Gastroesophageal sphincter (tissue), 4 donors: ENCODE results near the gene RAB2B. TPM values are rescaled to one million over a fixed set of nuclear protein-coding genes. Genes with fewer than 3 reads are reported as not detected.
"Not testable (repeated sequence)": the region's sequence is repeated elsewhere in the genome, so short reads cannot be mapped to it uniquely, and the experiment has no call there.

Experiments
- ATAC-seq: fragments of 150-250 bp; one replicate; pipeline ENCODE4 v1.9.1; 2016; ENCODE audit warnings: mild to moderate bottlenecking, moderate library complexity
- H3K27ac ChIP-seq, 4 donors: fragments of 200-600 bp; sonication (generic) in 3 of 4; 1 replicate in 3 of 4; 2 replicates in 1 of 4; pipeline ENCODE4 v1.5.1; 2016 to 2019
- H3K27me3 ChIP-seq: fragments of 200-600 bp; sonication (generic); one replicate; pipeline ENCODE4 v1.5.1; 2019
- H3K36me3 ChIP-seq, 2 donors: fragments of 200-600 bp; sonication (generic); one replicate each; pipeline ENCODE4 v1.5.1; 2019; ENCODE audit warnings: control low read depth in 1 of 2
- H3K4me1 ChIP-seq, 3 donors: fragments of 200-600 bp; sonication (generic); 1 replicate in 2 of 3; 2 replicates in 1 of 3; pipeline ENCODE4 v1.5.1; 2016 to 2019; ENCODE audit warnings: control low read depth in 2 of 3
- H3K4me3 ChIP-seq, 2 donors: fragments of 200-600 bp; sonication (generic); one replicate each; pipeline ENCODE4 v1.5.1; 2019; ENCODE audit warnings: mild to moderate bottlenecking in 1 of 2, moderate library complexity in 1 of 2
- H3K9me3 ChIP-seq, 3 donors: fragments of 200-600 bp; sonication (generic); one replicate each; pipeline ENCODE4 v1.5.1; 2017 to 2019; ENCODE audit warnings: control low read depth in 2 of 3
- CTCF ChIP-seq, 4 experiments: fragments of 200-600 bp in 2 of 4; fragments of 450-650 bp in 2 of 4; sonication (generic) in 1 of 4; IDR thresholded peaks; one replicate each; pipeline ENCODE4 v1.5.1; 2017 to 2019; ENCODE audit warnings: antibody characterized with exemption in 4 of 4, mild to moderate bottlenecking in 2 of 4, moderate library complexity in 2 of 4
- EP300 ChIP-seq: sonication (generic); formaldehyde crosslinking; IDR thresholded peaks from one replicate; pipeline ENCODE4 v1.6.1; 2017; ENCODE audit warnings: antibody characterized with exemption, mild to moderate bottlenecking
- POLR2A ChIP-seq, 2 donors: fragments of 450-650 bp; IDR thresholded peaks; one replicate each; pipeline ENCODE4 v1.6.1; 2017; ENCODE audit warnings: antibody characterized with exemption in 2 of 2, mild to moderate bottlenecking in 2 of 2, moderate library complexity in 1 of 2
- POLR2AphosphoS5 ChIP-seq: sonication (generic); formaldehyde crosslinking; IDR thresholded peaks from one replicate; pipeline ENCODE4 v1.6.1; 2017; ENCODE audit warnings: antibody characterized with exemption
- WGBS, 2 donors: methylation state at CpG; one replicate each; pipeline ENCODE4 v1.1.5; 2018; ENCODE audit warnings: low coverage in 1 of 2; 5-methylcytosine and 5-hydroxymethylcytosine counted together
- total RNA-seq, 4 donors: library from RNA; depleted of rRNA; stranded (reverse); fragments of >200 nt; gene quantifications; one replicate each; pipeline ENCODE4 v1.1.0, GENCODE V29; 2016

Gene RAB2B
- total RNA-seq, 4 donors from 2014 or later: 28.3 to 44.8 (median 29.7) TPM

- peaks cover 0 to 32% of the 10 kb centered on the region in 2 donors for H3K36me3 ChIP-seq
- H3K27me3 ChIP-seq: no peaks in the 10 kb centered on the region
- peak; percentile 56 for TF ChIP-seq POLR2AphosphoS5
- peak in 3 of 4 experiments; percentile 27 to 68 (median 57) for TF ChIP-seq CTCF (IDR thresholded peaks at IDR 0.05)
- no peak for TF ChIP-seq EP300
- TF ChIP-seq POLR2A (IDR thresholded peaks at IDR 0.05): peak in 1 of 2 donors; percentile 27
- H3K4me1 ChIP-seq: peaks cover 0 to 43% (median 9%) of the 10 kb centered on the region in 3 donors
- H3K9me3 ChIP-seq: no peaks in the 10 kb centered on the region
- peak; percentile 100 for ATAC-seq
- peak within 1 kb of the TSS; percentile 89 to 96 (median 94) for H3K27ac ChIP-seq
- H3K4me3 ChIP-seq: peak within 1 kb of the TSS; percentile 68 to 88
- WGBS, 2 donors: 0% methylated on average over 4 to 7 of the region's 36 CpGs
Measured at GRCh38 chr14:21455912-21456667, 20.7 kb downstream of the RAB2B start, which contains the start of gene CHD8. TSS of gene CHD8 (minus strand) at chr14:21456123. CDS start at chr14:21431643, 24,480 bp downstream.

- H3K27ac ChIP-seq: peak overlapping the region; percentile 66 to 96 (median 92)
- H3K27me3 ChIP-seq: no peaks in the 10 kb centered on the region
- no peaks in the 10 kb centered on the region for H3K9me3 ChIP-seq
- 0 to 1% methylated on average over 1 to 12 of the region's 17 CpGs for WGBS, 2 donors
- peaks cover 0 to 48% (median 9%) of the 10 kb centered on the region in 3 donors for H3K4me1 ChIP-seq
- H3K36me3 ChIP-seq: peaks cover 0 to 27% of the 10 kb centered on the region in 2 donors
- TF ChIP-seq EP300 (no peak), POLR2AphosphoS5 (no peak), POLR2A (IDR thresholded peaks at IDR 0.05) (no peak), CTCF (IDR thresholded peaks at IDR 0.05) (no peak)
- peak; percentile 6 for ATAC-seq
- peak overlapping the region; percentile 68 to 88 for H3K4me3 ChIP-seq
Measured at GRCh38 chr14:21455592-21455911, 21.2 kb downstream of the RAB2B start.

GRCh38 chr14:21454843-21455544 lies 21.8 kb downstream of the RAB2B start:
- 18 to 23% methylated on average over 12 to 13 of the region's 15 CpGs for WGBS, 2 donors
- ATAC-seq: no peak
- H3K36me3 ChIP-seq: peaks cover 0 to 21% of the 10 kb centered on the region in 2 donors
- TF ChIP-seq POLR2A (IDR thresholded peaks at IDR 0.05): no peak
- no peak for TF ChIP-seq POLR2AphosphoS5
- TF ChIP-seq CTCF (IDR thresholded peaks at IDR 0.05): no peak
- TF ChIP-seq EP300: no peak
- no peaks in the 10 kb centered on the region for H3K27me3 ChIP-seq
- peaks cover 0 to 54% (median 9%) of the 10 kb centered on the region in 3 donors for H3K4me1 ChIP-seq
- no peaks in the 10 kb centered on the region for H3K9me3 ChIP-seq
- peak overlapping the region; percentile 68 to 88 for H3K4me3 ChIP-seq
- H3K27ac ChIP-seq: peak overlapping the region in 3 of 4 donors; percentile 89 to 96 (median 94)

- Histone ChIP-seq H3K36me3 (peaks cover 0 to 10% of the 10 kb centered on the region in 2 donors), H3K9me3 (no peaks in the 10 kb centered on the region), H3K27me3 (no peaks in the 10 kb centered on the region), H3K4me3 (no peak overlapping the region), H3K4me1 (peaks cover 0 to 57% (median 6%) of the 10 kb centered on the region in 3 donors), H3K27ac (no peak overlapping the region)
- ATAC-seq: no peak
- WGBS, 2 donors: 96% methylated on average over 1 of the region's 1 CpG; no CpG with 5 or more reads in 1 of the 2 donors
- TF ChIP-seq POLR2A (IDR thresholded peaks at IDR 0.05) (no peak), EP300 (no peak), POLR2AphosphoS5 (no peak), CTCF (IDR thresholded peaks at IDR 0.05) (no peak)
Measured at GRCh38 chr14:21449899-21450216, 26.9 kb downstream of the RAB2B start.

- not testable (repeated sequence) for H3K9me3 ChIP-seq, ATAC-seq, H3K27ac ChIP-seq, H3K4me3 ChIP-seq, H3K27me3 ChIP-seq, H3K36me3 ChIP-seq
- H3K4me1 ChIP-seq: peaks cover 0 to 11% (median 5%) of the 10 kb centered on the region in 3 donors
- no CpG with 5 or more reads among the region's 1 CpG for WGBS, 2 donors
Measured at GRCh38 chr14:21442657-21443056, 34.1 kb downstream of the RAB2B start.
